H7 (cell line): ENCODE data around the gene DNAJC13. TPM values are rescaled to one million over a fixed set of nuclear protein-coding genes. Genes with fewer than 3 reads are reported as not detected.
"Not testable (repeated sequence)": the region's sequence is repeated elsewhere in the genome, so short reads cannot be mapped to it uniquely, and the experiment has no call there.

Source experiments
- DNase-seq: peaks from one replicate; pipeline ENCODE4 v3.0.0; 2012
- H3K27me3 ChIP-seq: 2 replicates; pipeline ENCODE4 v1.6.0; 2011; ENCODE audit warnings: mild to moderate bottlenecking, low read length; ENCODE audit not compliant: control insufficient read depth, insufficient read depth
- H3K36me3 ChIP-seq: replicated peaks from 2 replicates; pipeline ENCODE4 v1.5.1; 2011; ENCODE audit warnings: low read length; ENCODE audit not compliant: control insufficient read depth, insufficient read depth
- H3K4me3 ChIP-seq: 2 replicates; pipeline ENCODE4 v1.5.1; 2011; ENCODE audit warnings: low read depth, mild to moderate bottlenecking, control low read depth, low read length, moderate library complexity; ENCODE audit not compliant: insufficient read depth
- total RNA-seq: library from RNA; depleted of rRNA; stranded (reverse); fragments of >200 nt; shearing (Covaris generic); gene quantifications from 2 replicates; pipeline ENCODE4 v1.2.3, GENCODE V29; 2014; rRNA removed

DNAJC13 gene
- total RNA-seq, 1 experiment from 2014 or later = 17.1 TPM

GRCh38 chr3:132556036-132556386, 138.7 kb downstream of the DNAJC13 start:
- not testable (repeated sequence) for H3K27me3 ChIP-seq, DNase-seq, H3K36me3 ChIP-seq, H3K4me3 ChIP-seq

- Histone ChIP-seq H3K27me3 (no peaks in the 10 kb centered on the region), H3K36me3 (no peaks in the 10 kb centered on the region; the same call in none of the 2 replicates), H3K4me3 (no peak overlapping the region)
- peak; percentile 22 for DNase-seq
These were observed 139.3 kb downstream of the DNAJC13 start for GRCh38 chr3:132556508-132557159.

GRCh38 chr3:132561003-132561402, 143.7 kb downstream of the DNAJC13 start:
- no peaks in the 10 kb centered on the region; the same call in none of the 2 replicates for H3K36me3 ChIP-seq
- no peaks in the 10 kb centered on the region for H3K27me3 ChIP-seq
- peak; percentile 25 for DNase-seq
- H3K4me3 ChIP-seq = no peak overlapping the region

GRCh38 chr3:132563420-132564069, 146.2 kb downstream of the DNAJC13 start:
- H3K27me3 ChIP-seq = no peaks in the 10 kb centered on the region
- no peak overlapping the region for H3K4me3 ChIP-seq
- no peaks in the 10 kb centered on the region; the same call in 1 of the 2 replicates for H3K36me3 ChIP-seq
- no peak for DNase-seq

- H3K36me3 ChIP-seq = no peaks in the 10 kb centered on the region
- no peaks in the 10 kb centered on the region for H3K27me3 ChIP-seq
- DNase-seq = no peak
- H3K4me3 ChIP-seq = no peak overlapping the region
These were observed 146.8 kb downstream of the DNAJC13 start for GRCh38 chr3:132564070-132564465.

GRCh38 chr3:132568422-132568821, 151.1 kb downstream of the DNAJC13 start:
- no peaks in the 10 kb centered on the region; the same call in 1 of the 2 replicates for H3K36me3 ChIP-seq
- H3K27me3 ChIP-seq = no peaks in the 10 kb centered on the region
- DNase-seq = no peak
- no peak overlapping the region for H3K4me3 ChIP-seq

- no peak for DNase-seq
- Histone ChIP-seq H3K4me3 (no peak overlapping the region), H3K36me3 (peaks cover 2% of the 10 kb centered on the region; the same call in 1 of the 2 replicates), H3K27me3 (no peaks in the 10 kb centered on the region)
These were observed 151.9 kb downstream of the DNAJC13 start for GRCh38 chr3:132569153-132569552.

GRCh38 chr3:132569580-132569979, 152.3 kb downstream of the DNAJC13 start:
- H3K36me3 ChIP-seq = peaks cover 2% of the 10 kb centered on the region; the same call in 1 of the 2 replicates
- DNase-seq = no peak
- H3K4me3 ChIP-seq = no peak overlapping the region
- no peaks in the 10 kb centered on the region for H3K27me3 ChIP-seq

- Histone ChIP-seq H3K4me3 (no peak overlapping the region), H3K27me3 (no peaks in the 10 kb centered on the region), H3K36me3 (peaks cover 2% of the 10 kb centered on the region; the same call in 1 of the 2 replicates)
- no peak for DNase-seq
These were observed 152.7 kb downstream of the DNAJC13 start for GRCh38 chr3:132570016-132570415.

- H3K4me3 ChIP-seq = no peak overlapping the region
- H3K27me3 ChIP-seq = no peaks in the 10 kb centered on the region
- DNase-seq = no peak
- H3K36me3 ChIP-seq = peaks cover 2% of the 10 kb centered on the region; the same call in 1 of the 2 replicates
These were observed 156.5 kb downstream of the DNAJC13 start for GRCh38 chr3:132573797-132574211.

- no peaks in the 10 kb centered on the region for H3K36me3 ChIP-seq
- no peak overlapping the region for H3K4me3 ChIP-seq
- no peak for DNase-seq
- no peaks in the 10 kb centered on the region for H3K27me3 ChIP-seq
These were observed 170.1 kb downstream of the DNAJC13 start for GRCh38 chr3:132587401-132587800.

Other genes starting within 250 kb of the DNAJC13 start
- gene ACP3, start 100.1 kb upstream of the DNAJC13 start, total RNA-seq = 0.62 and 2.5 TPM in 2 replicates
- gene ACKR4, start 179.8 kb downstream of the DNAJC13 start, total RNA-seq = not detected in 2 replicates
- 7.2 and 11.8 TPM in 2 replicates for gene ACAD11, start 242.3 kb downstream of the DNAJC13 start, total RNA-seq
- gene UBA5, start 242.8 kb downstream of the DNAJC13 start, total RNA-seq = 23.7 and 26.9 TPM in 2 replicates